GM19023 (cell line): ENCODE measurements around the gene NR4A1.

Experiments used
- ATAC-seq: cut with Tn5 transposase; IDR thresholded peaks from one replicate; pipeline ENCODE4 v1.9.1; 2021; ENCODE audit warnings: mild to moderate bottlenecking, moderate library complexity; ENCODE audit not compliant: unreplicated experiment

The NR4A1 gene

DNA sequence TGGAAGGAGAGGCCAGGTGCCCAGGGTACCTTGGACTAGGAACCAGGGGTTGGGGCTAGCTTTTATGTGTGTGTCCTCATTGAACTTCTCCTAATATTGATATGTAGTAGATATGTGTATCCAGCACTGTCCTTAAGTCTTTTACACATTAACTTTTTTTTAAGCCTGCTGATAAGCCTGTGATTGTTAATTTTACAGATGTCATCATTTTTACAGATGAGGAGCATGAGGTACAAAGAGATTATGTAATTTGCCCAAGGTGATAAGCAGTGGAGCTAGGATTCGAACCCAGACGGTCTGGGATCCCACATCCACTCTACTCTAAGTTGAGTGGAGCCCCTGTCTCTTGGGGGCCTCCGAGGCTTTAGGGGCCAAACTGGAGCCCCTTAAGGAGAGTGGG lies 10.2 kb upstream of the NR4A1 start:
- ATAC-seq, result no peak

DNA sequence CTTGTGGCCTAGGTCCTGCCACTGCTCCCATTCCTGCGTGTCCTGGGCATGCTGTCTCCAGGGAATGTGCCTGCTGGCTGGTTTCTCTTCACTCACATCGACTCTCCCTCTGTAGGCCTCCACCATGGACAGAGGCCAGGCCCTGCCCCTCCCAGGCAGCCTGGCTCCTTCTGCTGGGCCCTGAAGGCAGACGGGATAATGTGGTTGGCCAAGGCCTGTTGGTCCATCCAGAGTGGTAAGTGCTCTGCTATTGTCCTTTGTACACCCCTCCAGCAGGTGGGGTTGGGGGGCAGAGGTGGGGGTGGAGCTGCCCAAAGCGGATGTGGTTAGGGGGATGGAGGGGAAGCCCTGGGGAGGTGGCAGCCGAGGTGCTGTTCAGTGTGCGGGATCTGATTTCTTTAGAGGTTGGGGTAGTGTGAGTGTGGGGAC lies 9.5 kb upstream of the NR4A1 start:
- ATAC-seq, result no peak

DNA sequence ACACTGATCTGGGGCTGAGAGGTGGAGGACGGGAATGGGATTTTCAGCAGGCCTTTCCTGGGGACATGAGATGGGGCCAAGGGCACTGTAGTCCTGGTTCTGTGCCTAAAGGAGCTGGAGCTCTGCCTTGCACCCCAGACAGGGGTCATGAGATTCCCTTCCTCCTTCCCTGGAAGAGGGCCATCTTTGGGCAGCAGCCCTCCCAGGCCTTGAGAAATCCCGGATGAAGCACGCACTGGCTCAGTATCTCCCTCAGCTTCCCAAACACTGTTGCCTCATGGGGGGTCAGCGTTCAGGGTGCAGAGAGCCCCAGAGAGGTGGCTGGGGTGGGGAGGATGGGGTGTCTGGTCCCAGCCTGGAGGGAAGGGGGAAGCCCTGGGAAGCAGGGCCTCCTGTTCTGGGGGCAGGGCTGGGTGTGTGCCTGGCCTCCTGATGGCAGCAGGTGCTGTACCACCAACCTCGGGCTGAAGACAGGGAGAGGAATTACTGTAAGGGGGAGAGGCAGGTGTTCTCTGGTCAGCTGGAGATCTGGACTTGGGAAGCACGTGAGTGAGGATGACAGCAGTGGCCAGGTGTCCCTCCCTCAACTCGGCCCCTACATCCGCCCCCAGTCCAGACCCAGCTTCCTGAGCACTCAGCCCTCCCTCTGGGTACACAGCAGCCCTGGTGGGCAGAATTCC lies 8.4 kb upstream of the NR4A1 start:
- no peak for ATAC-seq

DNA sequence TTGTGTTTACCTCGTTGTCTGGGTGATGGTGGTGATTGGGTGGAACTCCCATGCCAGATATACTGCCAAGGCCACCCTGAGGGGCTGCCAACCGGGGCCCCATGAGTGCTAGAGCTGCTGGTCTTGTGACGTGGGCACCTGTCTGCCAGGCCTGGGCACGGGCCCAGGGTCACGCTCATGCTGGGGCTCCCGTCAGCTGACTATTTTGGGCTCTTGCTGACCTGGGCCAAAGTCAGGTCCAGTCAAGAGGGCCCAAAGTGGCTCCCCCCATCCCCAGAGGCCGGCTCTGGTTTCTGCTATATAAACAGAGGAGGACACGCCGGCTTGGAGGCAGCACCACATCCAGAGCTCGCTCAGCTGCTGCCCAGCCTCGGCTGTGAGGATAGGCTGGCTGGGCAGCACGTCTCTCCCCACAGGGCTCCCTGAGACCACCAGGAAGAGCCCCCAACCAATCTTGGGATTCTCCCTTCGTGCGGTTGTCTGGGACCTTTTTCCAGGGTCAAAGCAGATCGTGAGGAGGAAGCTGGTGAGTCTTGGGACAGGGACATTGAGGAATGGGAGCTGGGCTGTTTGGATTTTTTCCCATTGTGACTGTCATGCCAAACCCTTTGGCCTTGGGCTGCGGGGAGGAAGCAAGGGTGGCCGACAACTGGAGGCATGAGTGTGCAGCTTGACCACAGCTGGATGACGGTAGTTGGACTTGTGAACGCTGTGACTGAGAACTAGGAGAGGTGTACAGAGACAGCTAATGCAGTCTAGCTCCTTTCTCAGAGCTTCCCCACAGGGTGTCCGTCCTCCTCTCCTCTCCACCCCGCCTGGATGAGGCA lies 7.6 kb upstream of the NR4A1 start:
- no peak for ATAC-seq

DNA sequence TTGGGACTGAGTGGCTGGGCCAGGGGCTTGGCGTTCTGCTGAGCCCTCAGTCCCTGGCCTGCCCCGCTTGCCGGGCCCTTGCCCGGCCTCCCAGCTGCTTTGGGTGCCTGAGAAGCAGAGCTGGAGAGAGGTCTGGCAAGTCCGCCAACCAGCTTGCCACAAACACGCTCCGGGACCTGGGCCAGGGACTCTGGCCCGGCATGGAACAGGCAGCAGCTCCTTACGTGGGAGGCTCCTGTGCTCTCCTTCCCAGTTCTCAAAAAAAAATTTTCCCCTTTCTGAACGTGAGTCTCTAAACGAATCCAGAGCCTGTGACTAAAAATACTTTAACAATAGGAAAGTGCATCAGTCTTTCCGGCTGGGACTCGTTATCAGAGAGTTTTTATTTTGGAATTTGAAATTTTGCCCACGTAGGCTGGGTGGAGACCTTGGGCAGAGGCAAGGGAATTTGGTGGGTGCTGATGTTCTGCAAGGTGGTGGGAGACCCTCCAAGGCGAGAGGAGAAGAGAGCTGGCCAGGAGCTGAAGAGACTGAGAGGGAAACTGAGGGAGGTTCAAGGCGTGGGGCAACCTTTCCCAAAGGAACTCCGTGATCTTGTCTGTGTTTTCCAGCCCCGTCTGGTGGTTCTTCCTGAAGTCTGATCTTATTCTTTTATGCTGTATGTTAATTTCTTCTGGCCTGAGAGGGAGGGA lies 6.8 kb upstream of the NR4A1 start:
- ATAC-seq, result no peak

DNA sequence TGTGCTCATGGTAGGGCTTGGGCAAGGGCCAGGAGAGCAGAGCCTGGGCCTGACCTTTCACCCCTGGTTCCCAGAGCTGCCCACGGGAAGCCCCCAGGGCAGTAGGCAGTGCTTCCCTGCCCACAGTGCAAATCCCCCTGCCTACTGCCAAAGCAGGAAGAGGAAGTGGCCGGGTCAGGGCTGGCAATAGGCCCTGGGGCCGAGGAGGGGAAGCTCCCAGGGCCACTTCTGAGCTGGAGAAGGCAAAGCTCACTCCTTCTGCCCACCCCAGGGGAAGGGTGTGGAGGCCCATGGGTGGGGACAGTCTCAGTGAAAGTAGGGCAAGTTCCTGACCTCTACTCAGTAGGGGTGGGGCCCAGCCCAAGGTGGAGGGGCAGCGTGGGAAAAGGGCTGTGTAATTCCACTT lies 5.4 kb upstream of the NR4A1 start:
- ATAC-seq, result no peak

DNA sequence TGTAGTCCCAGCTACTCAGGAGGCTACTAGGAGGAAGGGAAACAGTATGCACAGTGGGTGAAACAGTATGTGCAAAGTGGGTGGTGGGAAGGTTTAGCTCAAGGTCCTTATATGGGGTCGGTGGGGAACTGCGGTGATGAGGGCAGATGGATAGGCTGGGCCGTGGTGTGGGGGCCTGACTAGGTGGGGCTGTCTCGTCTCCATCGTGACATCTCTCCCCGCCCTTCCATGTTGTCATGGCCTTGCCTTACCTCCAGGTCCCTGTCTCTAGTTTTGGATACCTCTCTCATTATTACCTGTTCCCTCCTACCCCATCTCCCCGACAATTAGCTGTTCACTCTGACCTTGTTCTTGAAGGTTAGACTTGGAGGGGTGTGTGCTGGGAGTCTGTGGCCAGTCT lies 4.4 kb upstream of the NR4A1 start:
- no peak for ATAC-seq

DNA sequence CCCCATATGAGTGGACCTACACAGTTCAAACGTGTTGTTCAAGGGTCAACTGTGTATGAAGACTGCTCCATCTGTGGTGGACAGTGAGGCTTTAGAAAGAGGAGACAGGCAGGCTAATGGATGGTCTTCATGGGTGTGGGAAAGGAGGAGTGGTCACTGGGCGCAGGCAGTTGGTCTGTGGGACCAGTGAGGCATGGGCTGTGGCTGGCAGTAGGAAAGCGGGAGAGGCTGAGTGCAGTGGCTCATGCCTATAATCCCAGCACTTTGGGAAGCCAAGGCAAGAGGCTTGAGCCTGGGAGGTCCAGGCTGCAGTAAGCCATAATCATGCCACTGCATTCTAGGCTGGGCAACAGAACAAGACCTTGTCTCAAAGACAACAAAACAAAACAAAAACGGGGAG lies 2.0 kb upstream of the NR4A1 start:
- ATAC-seq, result no peak

DNA sequence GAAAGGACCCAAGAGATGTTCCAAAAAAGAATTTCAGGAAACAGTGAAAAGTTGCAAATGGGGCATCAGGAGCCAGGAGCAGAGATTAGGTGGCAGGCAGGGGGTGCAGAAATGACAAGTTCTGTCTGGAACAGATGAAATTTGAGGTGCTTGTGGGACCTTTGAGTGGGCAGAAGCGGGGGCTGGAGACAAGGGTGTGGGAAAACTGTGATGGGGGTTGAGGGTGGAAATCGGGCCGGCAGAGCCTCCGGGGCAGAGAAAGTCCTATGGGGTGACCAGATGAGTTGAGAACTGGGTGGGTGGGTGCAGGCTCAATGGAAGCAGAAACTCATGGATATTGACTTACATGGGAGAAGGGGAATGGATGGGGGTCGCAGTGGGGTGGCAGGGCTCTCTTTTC lies 1.6 kb upstream of the NR4A1 start:
- ATAC-seq, result no peak

DNA sequence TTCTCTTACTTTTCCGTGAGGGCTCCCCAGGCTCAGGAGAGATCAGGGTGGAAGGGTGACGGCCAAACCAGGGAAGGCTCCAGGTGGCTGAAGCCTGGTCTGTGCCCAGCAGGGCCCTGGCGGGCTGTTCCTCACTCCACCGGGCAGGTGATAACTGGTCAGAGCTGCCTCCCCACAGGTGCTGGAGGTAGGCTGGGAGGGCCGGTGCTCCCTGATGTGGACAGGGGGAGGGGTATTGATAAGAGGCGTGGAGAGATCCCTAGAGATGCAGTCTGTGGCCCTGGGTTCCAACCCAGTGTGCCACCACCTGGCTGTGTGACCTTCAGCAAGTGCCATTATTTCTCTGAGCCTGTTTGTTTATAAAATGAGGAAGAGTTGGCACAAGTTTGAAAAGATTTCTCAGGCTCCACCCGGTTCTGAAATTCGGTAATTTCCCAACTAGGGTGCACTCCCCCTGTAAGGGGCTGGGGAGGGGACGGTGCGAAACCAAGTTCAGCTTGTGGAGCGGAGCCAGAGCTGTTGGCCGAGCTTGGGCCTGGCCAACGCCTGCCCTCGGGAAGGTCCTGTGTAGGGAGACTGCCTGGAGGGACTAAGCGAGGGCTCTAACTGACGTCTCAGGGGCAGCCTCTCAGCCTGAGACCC lies 1.0 kb upstream of the NR4A1 start:
- ATAC-seq, result no peak

DNA sequence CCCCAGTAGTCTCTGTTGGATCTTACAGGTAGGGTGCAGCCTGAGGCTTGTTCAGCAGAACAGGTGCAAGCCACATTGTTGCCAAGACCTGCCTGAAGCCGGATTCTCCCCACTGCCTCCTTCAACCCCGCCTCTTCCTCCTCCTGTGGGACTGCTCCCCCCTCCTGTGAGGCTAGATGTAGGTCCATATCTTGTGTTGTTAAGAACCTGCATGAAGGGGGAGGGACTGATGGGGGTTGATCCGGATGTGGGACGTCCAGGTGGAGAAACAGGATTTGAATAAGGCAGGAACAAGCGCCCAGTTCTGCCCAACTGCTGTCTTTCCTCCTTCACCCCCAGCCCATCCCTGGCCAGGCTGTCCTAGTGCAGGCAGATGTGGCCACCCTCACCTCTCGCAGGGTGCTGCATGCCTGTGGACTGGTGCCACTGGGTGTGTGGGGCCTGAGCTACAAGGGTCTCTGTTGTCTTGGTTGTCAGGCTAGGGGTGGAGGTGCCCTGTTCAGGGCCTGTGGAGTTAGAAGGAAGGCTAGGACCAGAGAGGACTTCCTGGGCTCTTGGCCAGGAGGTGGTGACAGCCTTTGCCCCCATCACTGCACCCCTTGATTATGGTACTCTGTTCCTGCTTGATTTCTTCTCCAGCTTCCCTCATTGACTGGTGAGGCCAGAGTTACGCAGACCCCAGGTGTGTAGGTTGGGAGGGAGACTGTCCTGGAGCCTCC lies 1.4 kb downstream of the NR4A1 start:
- ATAC-seq, result no peak

DNA sequence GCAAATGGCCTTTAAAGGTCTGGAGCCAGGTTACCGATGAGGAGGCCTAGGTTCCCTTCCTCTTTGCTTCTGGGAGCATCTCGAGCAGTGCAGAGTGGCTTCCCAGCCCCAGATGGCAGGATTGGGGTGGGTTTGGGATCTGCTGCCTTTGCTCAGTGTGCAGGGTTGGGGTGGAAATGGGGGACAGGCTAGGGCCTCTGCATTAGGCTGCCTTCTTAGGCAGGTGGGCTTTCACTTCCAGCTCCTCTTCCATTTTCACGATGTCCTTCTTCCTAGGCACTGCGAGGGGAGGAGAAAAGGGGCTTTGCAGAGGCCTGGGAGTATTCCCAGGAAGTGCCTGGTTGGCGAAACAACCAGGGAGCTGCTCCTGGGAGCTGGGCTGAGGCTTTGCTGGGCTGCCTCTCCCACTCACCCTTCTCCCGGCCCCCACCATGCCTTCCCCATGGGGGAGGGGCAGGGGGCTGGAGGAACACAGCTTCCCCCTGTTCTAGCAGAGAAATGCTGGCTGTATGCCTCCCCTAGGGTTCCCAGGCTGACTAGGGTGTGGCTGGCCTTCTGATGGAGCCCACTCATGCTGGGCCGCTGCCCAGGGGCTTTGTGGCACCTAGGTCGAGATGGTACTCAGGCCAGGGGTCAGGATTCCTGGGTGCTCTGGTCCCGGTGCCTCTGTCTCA lies 2.4 kb downstream of the NR4A1 start:
- ATAC-seq, result no peak

DNA sequence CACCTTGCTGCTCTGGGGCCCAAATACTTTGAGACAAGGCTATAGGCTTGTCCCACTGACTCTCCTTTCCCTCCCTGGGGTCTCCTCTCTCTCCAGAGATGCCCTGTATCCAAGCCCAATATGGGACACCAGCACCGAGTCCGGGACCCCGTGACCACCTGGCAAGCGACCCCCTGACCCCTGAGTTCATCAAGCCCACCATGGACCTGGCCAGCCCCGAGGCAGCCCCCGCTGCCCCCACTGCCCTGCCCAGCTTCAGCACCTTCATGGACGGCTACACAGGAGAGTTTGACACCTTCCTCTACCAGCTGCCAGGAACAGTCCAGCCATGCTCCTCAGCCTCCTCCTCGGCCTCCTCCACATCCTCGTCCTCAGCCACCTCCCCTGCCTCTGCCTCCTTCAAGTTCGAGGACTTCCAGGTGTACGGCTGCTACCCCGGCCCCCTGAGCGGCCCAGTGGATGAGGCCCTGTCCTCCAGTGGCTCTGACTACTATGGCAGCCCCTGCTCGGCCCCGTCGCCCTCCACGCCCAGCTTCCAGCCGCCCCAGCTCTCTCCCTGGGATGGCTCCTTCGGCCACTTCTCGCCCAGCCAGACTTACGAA lies 3.1 kb downstream of the NR4A1 start:
- no peak for ATAC-seq

DNA sequence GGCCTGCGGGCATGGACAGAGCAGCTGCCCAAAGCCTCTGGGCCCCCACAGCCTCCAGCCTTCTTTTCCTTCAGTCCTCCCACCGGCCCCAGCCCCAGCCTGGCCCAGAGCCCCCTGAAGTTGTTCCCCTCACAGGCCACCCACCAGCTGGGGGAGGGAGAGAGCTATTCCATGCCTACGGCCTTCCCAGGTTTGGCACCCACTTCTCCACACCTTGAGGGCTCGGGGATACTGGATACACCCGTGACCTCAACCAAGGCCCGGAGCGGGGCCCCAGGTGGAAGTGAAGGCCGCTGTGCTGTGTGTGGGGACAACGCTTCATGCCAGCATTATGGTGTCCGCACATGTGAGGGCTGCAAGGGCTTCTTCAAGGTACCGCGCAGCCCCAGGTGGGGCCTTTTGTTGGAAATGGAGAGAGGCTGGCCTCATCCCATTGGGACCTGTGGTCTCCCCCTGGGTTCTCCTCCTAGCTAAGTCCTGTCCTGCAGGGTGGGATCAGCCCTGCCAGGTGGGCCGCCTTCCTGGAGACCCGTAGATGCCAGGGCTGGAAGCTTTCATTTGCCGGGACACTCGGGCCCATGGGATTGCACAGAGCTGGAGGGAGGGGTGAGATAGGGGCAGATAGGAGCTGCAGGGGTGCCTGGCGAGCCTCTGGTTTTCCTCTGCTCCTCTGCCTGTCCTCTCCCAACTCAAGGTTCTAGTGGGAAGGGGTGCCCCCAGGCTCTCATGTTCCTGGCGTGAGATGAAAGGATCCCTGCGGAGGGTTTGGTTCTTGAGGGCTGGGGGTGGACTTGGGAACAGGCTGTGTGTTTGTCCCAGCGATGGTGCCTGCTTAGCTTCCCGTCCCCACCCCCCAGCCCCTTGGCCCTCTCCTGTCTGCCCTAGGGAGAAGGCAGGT lies 3.8 kb downstream of the NR4A1 start:
- ATAC-seq, result no peak

DNA sequence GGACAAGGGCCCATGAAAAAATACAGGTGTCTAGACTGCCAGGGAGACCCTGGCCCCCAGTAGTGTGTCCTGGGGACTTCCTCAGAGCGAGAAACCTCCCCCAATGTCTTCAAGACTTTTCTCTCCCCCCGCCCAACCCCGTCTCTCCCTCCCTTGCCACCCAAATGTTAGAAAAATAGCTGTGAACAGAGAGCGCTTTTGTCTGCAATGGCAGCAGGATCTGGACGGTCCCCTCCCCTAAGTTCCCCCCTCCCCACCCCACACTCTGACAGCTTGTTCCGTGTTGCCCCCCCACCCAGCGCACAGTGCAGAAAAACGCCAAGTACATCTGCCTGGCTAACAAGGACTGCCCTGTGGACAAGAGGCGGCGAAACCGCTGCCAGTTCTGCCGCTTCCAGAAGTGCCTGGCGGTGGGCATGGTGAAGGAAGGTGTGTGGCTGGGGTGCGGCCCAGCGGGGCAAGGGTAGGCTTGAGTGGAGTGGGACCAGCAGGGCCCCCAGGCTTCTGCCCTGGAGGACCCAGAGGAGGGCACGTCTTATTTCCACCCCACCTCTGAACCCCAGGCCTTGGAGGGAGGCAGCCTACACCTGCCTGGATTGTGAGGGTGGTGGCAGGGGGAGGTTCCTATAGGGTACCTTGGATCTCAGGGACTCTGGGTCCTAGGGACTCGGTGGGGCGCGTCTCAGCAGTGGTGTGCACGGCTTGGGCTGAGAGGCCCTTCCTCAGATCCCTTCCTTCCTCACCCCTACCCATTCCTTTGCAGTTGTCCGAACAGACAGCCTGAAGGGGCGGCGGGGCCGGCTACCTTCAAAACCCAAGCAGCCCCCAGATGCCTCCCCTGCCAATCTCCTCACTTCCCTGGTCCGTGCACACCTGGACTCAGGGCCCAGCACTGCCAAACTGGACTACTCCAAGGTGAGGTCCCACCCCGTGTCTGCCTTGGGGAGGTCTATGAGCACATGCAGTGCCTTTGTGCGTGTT lies 4.8 kb downstream of the NR4A1 start:
- no peak for ATAC-seq

DNA sequence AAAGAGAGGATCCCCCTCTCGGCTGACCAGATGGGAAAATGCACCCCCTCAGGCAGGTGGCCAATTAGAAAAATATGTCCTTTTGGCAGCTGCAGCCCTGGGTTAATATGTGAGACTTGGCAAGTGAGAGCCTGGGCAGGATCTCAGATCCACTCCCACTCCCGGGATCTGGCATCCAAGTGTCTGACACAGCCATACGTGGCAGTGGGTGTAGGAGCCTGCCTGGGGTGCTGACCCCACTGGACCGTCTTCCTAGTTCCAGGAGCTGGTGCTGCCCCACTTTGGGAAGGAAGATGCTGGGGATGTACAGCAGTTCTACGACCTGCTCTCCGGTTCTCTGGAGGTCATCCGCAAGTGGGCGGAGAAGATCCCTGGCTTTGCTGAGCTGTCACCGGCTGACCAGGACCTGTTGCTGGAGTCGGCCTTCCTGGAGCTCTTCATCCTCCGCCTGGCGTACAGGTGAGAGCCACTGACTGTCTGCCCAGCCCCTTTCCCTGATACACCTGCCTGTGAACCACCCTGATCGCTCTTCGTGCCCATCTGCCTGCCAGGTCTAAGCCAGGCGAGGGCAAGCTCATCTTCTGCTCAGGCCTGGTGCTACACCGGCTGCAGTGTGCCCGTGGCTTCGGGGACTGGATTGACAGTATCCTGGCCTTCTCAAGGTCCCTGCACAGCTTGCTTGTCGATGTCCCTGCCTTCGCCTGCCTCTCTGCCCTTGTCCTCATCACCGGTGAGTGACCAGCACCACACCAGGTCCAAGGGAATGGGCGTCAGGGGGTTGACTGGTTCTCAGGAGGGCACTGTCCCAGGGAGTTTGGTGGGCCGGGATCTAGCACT lies 5.8 kb downstream of the NR4A1 start:
- no peak for ATAC-seq
